HCT116 (cell line): ENCODE data around the gene NELL1. TPM values are rescaled to one million over a fixed set of nuclear protein-coding genes. Genes with fewer than 3 reads are reported as not detected.

Experiments
- ATAC-seq: fragments of 200-7000 bp; cut with Tn5 transposase; 2 replicates; pipeline ENCODE4 v1.9.1; 2020; ENCODE audit warnings: mild to moderate bottlenecking, moderate library complexity
- BruUV-seq: library from RNA; stranded (reverse); fragments of 400-500 nt; replicated peaks from 2 replicates; lab custom pipeline; 2021; lab: Mats Ljungman, UMichigan
- CTCF ChIA-PET: fragments of 300-600 bp; sonication (Branson Sonifier 250); formaldehyde crosslinking; loops from one replicate; lab custom pipeline; 2021; ENCODE audit warnings: antibody characterized with exemption; lab: Charles Lee
- POLR2A ChIA-PET: fragments of 300-600, 350-600 bp; sonication (Branson Sonifier 250); formaldehyde crosslinking; loops from one replicate; lab custom pipeline; 2021; ENCODE audit warnings: antibody characterized with exemption; lab: Charles Lee
- RAD21 ChIA-PET, 2 experiments: fragments of 300-600 bp; sonication (Branson Sonifier 250); formaldehyde crosslinking; loops; one replicate each; lab custom pipeline; 2023; ENCODE audit warnings: low total read pairs in 2 of 2; ENCODE audit not compliant: uncharacterized antibody in 2 of 2, unreplicated experiment in 2 of 2, low non-redundant PET in 1 of 2; lab: Charles Lee
- DNase-seq: peaks from one replicate; pipeline ENCODE4 v3.0.0-alpha.2; 2010; ENCODE audit warnings: low read depth, low spot score
- H2AFZ ChIP-seq: fragments of 200-600 bp; shearing (Covaris generic), sonication (generic); 2 replicates; pipeline ENCODE4 v1.6.1; 2017; ENCODE audit warnings: low read depth, mixed run types, mixed read lengths, antibody characterized with exemption, low read length; ENCODE audit not compliant: poor library complexity, severe bottlenecking
- H3K27ac ChIP-seq: 2 replicates; pipeline ENCODE4 v1.5.1; 2012; ENCODE audit warnings: low read depth, low read length
- H3K27me3 ChIP-seq: fragments of 200-600 bp; sonication (generic); 2 replicates; pipeline ENCODE4 v1.6.1; 2016; ENCODE audit warnings: mixed run types, low read length, mixed read lengths; ENCODE audit not compliant: insufficient read depth
- H3K36me3 ChIP-seq, 2 experiments: fragments of 200-500 bp in 1 of 2; fragments of 200-600 bp in 1 of 2; sonication (Bioruptor generic) in 1 of 2; sonication (generic) in 1 of 2; 2 replicates each; pipeline versions ENCODE4 v1.5.1 to v1.6.1; 2014 to 2016; ENCODE audit warnings: low read length in 2 of 2, inconsistent platforms in 1 of 2, mixed read lengths in 1 of 2, mixed run types in 1 of 2; ENCODE audit not compliant: insufficient read depth in 2 of 2, control insufficient read depth in 1 of 2
- H3K4me1 ChIP-seq, 2 experiments: fragments of 200-600 bp in 1 of 2; sonication (generic) in 1 of 2; 2 replicates each; pipeline versions ENCODE4 v1.5.1 to v1.6.1; 2012 to 2017; ENCODE audit warnings: low read length in 2 of 2, inconsistent platforms in 1 of 2, mild to moderate bottlenecking in 1 of 2, mixed read lengths in 1 of 2, mixed run types in 1 of 2, moderate library complexity in 1 of 2; ENCODE audit not compliant: insufficient read depth in 2 of 2, control insufficient read depth in 1 of 2
- H3K4me2 ChIP-seq: fragments of 200-600 bp; sonication (generic); 2 replicates; pipeline ENCODE4 v1.6.1; 2017; ENCODE audit warnings: mixed run types, low read length, mixed read lengths
- H3K4me3 ChIP-seq, 2 experiments: fragments of 200-600 bp in 1 of 2; sonication (generic) in 1 of 2; replicated peaks in 1 of 2; 2 replicates each; pipeline ENCODE4 v1.5.1; 2011 to 2016; ENCODE audit warnings: low read length in 2 of 2, control low read depth in 1 of 2, low read depth in 1 of 2, mild to moderate bottlenecking in 1 of 2, mixed read lengths in 1 of 2, mixed run types in 1 of 2
- H3K79me2 ChIP-seq: fragments of 200-600 bp; sonication (generic); 2 replicates; pipeline ENCODE4 v1.6.1; 2017; ENCODE audit warnings: mild to moderate bottlenecking, mixed run types, low read length, moderate library complexity, mixed read lengths; ENCODE audit not compliant: insufficient read depth
- H3K9ac ChIP-seq: fragments of 200-600 bp; sonication (generic); 2 replicates; pipeline ENCODE4 v1.6.1; 2016; ENCODE audit warnings: low read length, mixed read lengths
- H3K9me2 ChIP-seq: fragments of 200-600 bp; sonication (generic), shearing (Covaris generic); 2 replicates; pipeline ENCODE4 v1.6.1; 2017; ENCODE audit warnings: mixed run types, mild to moderate bottlenecking, moderate library complexity; ENCODE audit not compliant: insufficient read depth
- H3K9me3 ChIP-seq, 2 experiments: fragments of 200-500 bp in 1 of 2; fragments of 200-600 bp in 1 of 2; sonication (Bioruptor generic) in 1 of 2; sonication (generic) in 1 of 2; 2 replicates each; pipeline ENCODE4 v1.6.1; 2014 to 2017; ENCODE audit warnings: low read length in 2 of 2, mixed read lengths in 2 of 2, inconsistent platforms in 1 of 2, low read depth in 1 of 2, mild to moderate bottlenecking in 1 of 2, mixed run types in 1 of 2, moderate library complexity in 1 of 2; ENCODE audit not compliant: control insufficient read depth in 1 of 2, insufficient read depth in 1 of 2
- H4K20me1 ChIP-seq: fragments of 200-600 bp; sonication (generic), shearing (Covaris generic); 2 replicates; pipeline ENCODE4 v1.6.1; 2017; ENCODE audit warnings: mixed run types, mild to moderate bottlenecking, moderate library complexity; ENCODE audit not compliant: insufficient read depth
- ATF3 ChIP-seq: IDR thresholded peaks from 2 replicates; pipeline ENCODE4 v1.6.1; 2012
- CBX3 ChIP-seq: IDR thresholded peaks from 2 replicates; pipeline ENCODE4 v1.6.1; 2012; ENCODE audit warnings: low read depth
- CEBPB ChIP-seq: IDR thresholded peaks from 2 replicates; pipeline ENCODE4 v1.6.1; 2012; ENCODE audit warnings: low read depth
- CTCF ChIP-seq, 3 experiments: fragments of 200-600 bp in 1 of 3; sonication (generic) in 1 of 3; IDR thresholded peaks in 2 of 3; conservative IDR thresholded peaks in 1 of 3; 2 replicates each; pipeline ENCODE4 v1.5.1; 2012 to 2017; ENCODE audit warnings: low read depth in 2 of 3, low read length in 2 of 3, antibody characterized with exemption in 1 of 3, borderline replicate concordance in 1 of 3, control low read depth in 1 of 3, mild to moderate bottlenecking in 1 of 3, mixed read lengths in 1 of 3, mixed run types in 1 of 3, moderate library complexity in 1 of 3; ENCODE audit not compliant: insufficient read depth in 1 of 3
- EGR1 ChIP-seq: IDR thresholded peaks from 2 replicates; pipeline ENCODE4 v1.6.1; 2012; ENCODE audit warnings: low read depth
- ELF1 ChIP-seq: IDR thresholded peaks from 2 replicates; pipeline ENCODE4 v1.6.1; 2012; ENCODE audit warnings: low read depth, borderline replicate concordance
- EZH2 ChIP-seq: fragments of 200-600 bp; sonication (generic); IDR thresholded peaks from 2 replicates; pipeline ENCODE4 v1.6.1; 2017; ENCODE audit warnings: antibody characterized with exemption, mixed run types
- EZH2phosphoT487 ChIP-seq: fragments of 200-600 bp; IDR thresholded peaks from 2 replicates; pipeline ENCODE4 v1.6.1; 2018; ENCODE audit warnings: antibody characterized with exemption, borderline replicate concordance
- FOSL1 ChIP-seq: IDR thresholded peaks from 2 replicates; pipeline ENCODE4 v1.6.1; 2012; ENCODE audit warnings: low read depth
- JUND ChIP-seq: IDR thresholded peaks from 2 replicates; pipeline ENCODE4 v1.6.1; 2012
- MAX ChIP-seq: IDR thresholded peaks from 2 replicates; pipeline ENCODE4 v1.6.1; 2012
- POLR2A ChIP-seq: IDR thresholded peaks from 2 replicates; pipeline ENCODE4 v1.7.0; 2011; ENCODE audit warnings: borderline replicate concordance; ENCODE audit not compliant: insufficient read depth, insufficient read length; ENCODE audit errors: extremely low read depth
- POLR2AphosphoS5 ChIP-seq: IDR thresholded peaks from 2 replicates; pipeline ENCODE4 v1.6.1; 2011; ENCODE audit warnings: mild to moderate bottlenecking, low read depth, low read length, moderate library complexity
- RAD21 ChIP-seq: IDR thresholded peaks from 2 replicates; pipeline ENCODE4 v1.6.1; 2012; ENCODE audit warnings: low read depth, mild to moderate bottlenecking
- REST ChIP-seq: IDR thresholded peaks from 2 replicates; pipeline ENCODE4 v1.6.1; 2012; ENCODE audit warnings: low read depth
- SIN3A ChIP-seq: IDR thresholded peaks from 2 replicates; pipeline ENCODE4 v1.6.1; 2012; ENCODE audit warnings: low read depth
- SP1 ChIP-seq: IDR thresholded peaks from 2 replicates; pipeline ENCODE4 v1.6.1; 2012; ENCODE audit warnings: low read depth
- YY1 ChIP-seq: IDR thresholded peaks from 2 replicates; pipeline ENCODE4 v1.6.1; 2011; ENCODE audit warnings: low read length, low read depth, moderate library complexity, mild to moderate bottlenecking; ENCODE audit not compliant: insufficient replicate concordance; ENCODE audit errors: extremely low read depth
- ZBTB33 ChIP-seq: IDR thresholded peaks from 2 replicates; pipeline ENCODE4 v1.6.1; 2011; ENCODE audit warnings: mild to moderate bottlenecking, low read length, moderate library complexity; ENCODE audit not compliant: insufficient replicate concordance; ENCODE audit errors: extremely low read depth
- ZNF274 ChIP-seq: fragments of 200-500 bp; sonication (Bioruptor generic); IDR thresholded peaks from 2 replicates; pipeline ENCODE4 v1.6.1; 2014; ENCODE audit warnings: mild to moderate bottlenecking, low read depth, low read length, inconsistent platforms
- intact Hi-C: fragments of 100-400 bp; cut with micrococcal nuclease; formaldehyde crosslinking; loops from 2 replicates; pipeline ENCODE4 v1.10.0; 2022
- total RNA-seq: library from RNA; stranded (reverse); gene quantifications from one replicate; pipeline ENCODE4 v1.2.1, GENCODE V29; 2021; ENCODE audit not compliant: unreplicated experiment

Gene NELL1
- total RNA-seq, 1 experiment from 2014 or later, result not detected

GRCh38 chr11:21426931-21427330 is 757.5 kb downstream of the NELL1 start:
- no peaks in the 10 kb centered on the region for H3K9me2 ChIP-seq
- H3K9ac ChIP-seq, result no peak overlapping the region
- POLR2A ChIA-PET, result no interaction called here
- H3K36me3 ChIP-seq, result no peaks in the 10 kb centered on the region
- BruUV-seq, result no TSS peak
- ATAC-seq (no peak), DNase-seq (no peak)
- no peaks in the 10 kb centered on the region for H3K4me1 ChIP-seq
- intact Hi-C loops, result no loop called here
- no peak overlapping the region for H2AFZ ChIP-seq
- no peaks in the 10 kb centered on the region for H3K79me2 ChIP-seq
- peaks cover 0 to 14% of the 10 kb centered on the region in 2 experiments; a peak in 2 of 4 replicates for H3K9me3 ChIP-seq
- no peak overlapping the region for H3K27ac ChIP-seq
- H3K27me3 ChIP-seq, result no peaks in the 10 kb centered on the region
- no peaks in the 10 kb centered on the region for H4K20me1 ChIP-seq
- RAD21 ChIA-PET, result no interaction called here
- CTCF ChIA-PET, result no interaction called here
- H3K4me3 ChIP-seq, result no peak overlapping the region
- no peak for TF ChIP-seq SP1
- no peak for TF ChIP-seq MAX
- TF ChIP-seq ATF3, result no peak
- no peak for TF ChIP-seq CBX3
- TF ChIP-seq FOSL1, result no peak
- no peak for TF ChIP-seq POLR2AphosphoS5
- no peak for TF ChIP-seq ZBTB33
- no peak for TF ChIP-seq CEBPB
- no peak for TF ChIP-seq EZH2phosphoT487
- no peak for TF ChIP-seq ZNF274
- no peak for TF ChIP-seq JUND
- no peak for TF ChIP-seq SIN3A
- no peak for TF ChIP-seq ELF1
- no peak for TF ChIP-seq CTCF (IDR thresholded peaks at IDR 0.05 in 2 of 3, conservative IDR thresholded peaks at IDR 0.05 in 1 of 3; ENCODE audit: borderline replicate concordance in 1 of 3, insufficient read depth in 1 of 3, low read depth in 2 of 3, low read length in 2 of 3)
- TF ChIP-seq EZH2, result no peak
- no peak for TF ChIP-seq YY1
- no peak for TF ChIP-seq REST
- no peak for TF ChIP-seq POLR2A
- TF ChIP-seq EGR1, result no peak
- no peak for TF ChIP-seq RAD21
- H3K4me2 ChIP-seq, result no peak overlapping the region
